NCI-H2171 treated with DMSO at 0.1 percent for 48 hours (cell line): ENCODE data around the gene POSTN.
"Not testable (repeated sequence)": the region's sequence is repeated elsewhere in the genome, so short reads cannot be mapped to it uniquely, and the experiment has no call there.

Experiments
- DNase-seq: peaks from one replicate; lab custom pipeline; 2025; lab: John Stamatoyannopoulos, UW

POSTN gene

GRCh38 chr13:37595162-37595561 lies 3.4 kb downstream of the POSTN start:
- no peak for DNase-seq

GRCh38 chr13:37594550-37594949 lies 4.0 kb downstream of the POSTN start:
- no peak for DNase-seq

GRCh38 chr13:37589381-37589780 lies 9.2 kb downstream of the POSTN start:
- not testable (repeated sequence) for DNase-seq

GRCh38 chr13:37587236-37587635 lies 11.3 kb downstream of the POSTN start:
- no peak for DNase-seq

GRCh38 chr13:37586164-37586563 lies 12.4 kb downstream of the POSTN start:
- no peak for DNase-seq

- no peak for DNase-seq
Measured at GRCh38 chr13:37585541-37585940, 13.0 kb downstream of the POSTN start.

GRCh38 chr13:37576601-37577000 lies 22.0 kb downstream of the POSTN start:
- no peak for DNase-seq

- no peak for DNase-seq
Measured at GRCh38 chr13:37565425-37565824, 33.1 kb downstream of the POSTN start.

- DNase-seq = no peak
Measured at GRCh38 chr13:37561031-37561430, 37.5 kb downstream of the POSTN start.

- no peak for DNase-seq
Measured at GRCh38 chr13:37560526-37560925, 38.0 kb downstream of the POSTN start.

GRCh38 chr13:37558766-37559165 lies 39.8 kb downstream of the POSTN start:
- not testable (repeated sequence) for DNase-seq

GRCh38 chr13:37546087-37546486 lies 52.5 kb downstream of the POSTN start:
- no peak for DNase-seq

- DNase-seq = no peak
Measured at GRCh38 chr13:37544995-37545394, 53.6 kb downstream of the POSTN start.

- DNase-seq = no peak
Measured at GRCh38 chr13:37539976-37540605, 58.5 kb downstream of the POSTN start.

- no peak for DNase-seq
Measured at GRCh38 chr13:37539170-37539569, 59.4 kb downstream of the POSTN start.

GRCh38 chr13:37535501-37535900 lies 63.1 kb downstream of the POSTN start:
- no peak for DNase-seq

GRCh38 chr13:37534676-37535075 lies 63.9 kb downstream of the POSTN start:
- DNase-seq = no peak

GRCh38 chr13:37534181-37534580 lies 64.4 kb downstream of the POSTN start:
- DNase-seq = no peak

- DNase-seq = no peak
Measured at GRCh38 chr13:37531049-37531448, 67.5 kb downstream of the POSTN start.

GRCh38 chr13:37529751-37530385 lies 68.7 kb downstream of the POSTN start:
- DNase-seq = no peak

- DNase-seq = no peak
Measured at GRCh38 chr13:37526710-37527473, 71.7 kb downstream of the POSTN start.

GRCh38 chr13:37515226-37515625 lies 83.3 kb downstream of the POSTN start:
- no peak for DNase-seq
